HG02973 (cell line): ENCODE measurements around the gene TANGO6.

Experiments used
- ATAC-seq: cut with Tn5 transposase; IDR thresholded peaks from one replicate; pipeline ENCODE4 v1.9.1; 2021; ENCODE audit warnings: moderate library complexity; ENCODE audit not compliant: unreplicated experiment

TANGO6 gene

GRCh38 chr16:68860978-68861892 is 17.9 kb downstream of the TANGO6 start:
- ATAC-seq, result no peak

GRCh38 chr16:68866933-68867332 is 23.6 kb downstream of the TANGO6 start:
- ATAC-seq, result no peak

GRCh38 chr16:68869492-68870088 is 26.3 kb downstream of the TANGO6 start:
- ATAC-seq, result no peak

GRCh38 chr16:68873635-68874471 is 30.5 kb downstream of the TANGO6 start:
- no peak for ATAC-seq

- no peak for ATAC-seq
These were observed 32.5 kb downstream of the TANGO6 start for GRCh38 chr16:68875871-68876270.

GRCh38 chr16:68883685-68884084 is 40.4 kb downstream of the TANGO6 start:
- no peak for ATAC-seq

GRCh38 chr16:68884401-68884800 is 41.1 kb downstream of the TANGO6 start:
- ATAC-seq, result no peak

GRCh38 chr16:68884861-68885720 is 41.8 kb downstream of the TANGO6 start:
- ATAC-seq, result no peak

GRCh38 chr16:68887107-68887506 is 43.8 kb downstream of the TANGO6 start:
- no peak for ATAC-seq

GRCh38 chr16:68889508-68890150 is 46.3 kb downstream of the TANGO6 start:
- ATAC-seq, result no peak

- ATAC-seq, result no peak
These were observed 48.9 kb downstream of the TANGO6 start for GRCh38 chr16:68892214-68892613.

GRCh38 chr16:68892898-68893297 is 49.6 kb downstream of the TANGO6 start:
- no peak for ATAC-seq

- ATAC-seq, result no peak
These were observed 50.7 kb downstream of the TANGO6 start for GRCh38 chr16:68893710-68894705.

- ATAC-seq, result no peak
These were observed 51.4 kb downstream of the TANGO6 start for GRCh38 chr16:68894714-68895113.

GRCh38 chr16:68898026-68898425 is 54.7 kb downstream of the TANGO6 start:
- no peak for ATAC-seq

- ATAC-seq, result no peak
These were observed 56.7 kb downstream of the TANGO6 start for GRCh38 chr16:68900009-68900408.

GRCh38 chr16:68902003-68902968 is 59.0 kb downstream of the TANGO6 start:
- ATAC-seq, result no peak

GRCh38 chr16:68902969-68903345 is 59.6 kb downstream of the TANGO6 start:
- ATAC-seq, result no peak
